Measurements from ENCODE around the gene EFEMP1.

EFEMP1 gene

DNA sequence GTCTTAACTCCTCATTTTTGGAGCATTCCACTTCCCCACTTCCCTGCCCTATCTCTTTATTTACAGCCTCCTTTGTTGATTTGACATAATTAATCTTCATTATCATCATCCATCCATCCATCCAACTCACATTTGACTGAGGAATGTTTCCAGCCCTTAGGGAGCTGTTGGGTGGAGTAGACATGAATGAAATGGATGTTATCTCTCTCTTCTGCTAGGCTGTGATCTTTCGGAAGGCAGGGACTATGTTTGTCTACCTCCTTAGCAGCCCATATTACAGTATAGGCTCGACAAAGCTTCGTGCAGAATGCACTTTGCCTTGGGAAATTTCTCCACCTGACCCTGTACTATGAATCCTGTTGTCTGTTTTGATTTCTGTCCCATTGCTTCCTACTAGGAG, 7.7 kb upstream of the EFEMP1 start:
- DNase-seq: no peak

- DNase-seq: no peak
These were observed 5.9 kb upstream of the EFEMP1 start for GRCh38 chr2:55929476-55929875.

- no peak for DNase-seq
These were observed 3.4 kb upstream of the EFEMP1 start for GRCh38 chr2:55926974-55927373.

- DNase-seq: no peak
These were observed 2.7 kb upstream of the EFEMP1 start for GRCh38 chr2:55926246-55926645.

DNA sequence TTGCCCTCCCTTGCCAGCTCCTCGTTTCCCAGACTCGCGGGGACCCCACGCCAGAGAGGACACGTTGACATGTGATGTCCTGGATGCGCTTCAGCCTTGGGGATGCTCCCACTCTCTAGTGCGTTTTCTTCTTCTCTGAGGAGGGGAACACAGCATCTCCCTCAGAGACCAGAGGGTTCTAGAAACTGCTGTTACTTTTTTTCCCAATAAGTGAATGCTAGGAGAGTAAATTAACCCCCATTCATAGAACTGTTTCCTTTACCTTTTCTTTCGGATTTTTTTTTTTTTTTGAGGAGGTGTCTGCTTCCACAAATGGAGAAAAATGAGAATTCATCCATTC, 370 bp upstream of the EFEMP1 start:
- no peak for DNase-seq

- DNase-seq: no peak
These were observed 1.2 kb downstream of the EFEMP1 start for GRCh38 chr2:55922291-55922907.

GRCh38 chr2:55919574-55919973, 4.0 kb downstream of the EFEMP1 start:
- no peak for DNase-seq

- DNase-seq: no peak
These were observed 4.7 kb downstream of the EFEMP1 start for GRCh38 chr2:55918856-55919255.

GRCh38 chr2:55917713-55918390, 5.7 kb downstream of the EFEMP1 start:
- no peak for DNase-seq

DNA sequence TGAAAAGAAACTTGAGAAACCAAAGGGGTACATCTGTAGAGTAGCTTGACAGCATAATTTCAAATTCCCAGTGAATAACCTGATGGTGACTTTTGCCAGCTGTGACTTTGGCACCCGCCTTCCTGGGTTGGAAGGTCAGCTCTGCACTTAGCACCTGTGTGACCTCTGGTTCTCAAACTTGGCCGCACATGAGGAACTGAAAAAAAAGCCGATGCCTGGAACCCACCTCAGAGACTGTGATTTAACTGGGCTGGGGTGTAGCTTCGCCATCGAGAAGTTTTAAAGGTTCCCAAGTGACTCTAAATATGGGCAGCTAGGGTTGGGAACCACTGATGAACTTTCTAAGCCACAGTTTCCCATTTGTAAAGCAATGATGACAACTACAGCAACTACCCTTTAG, 6.5 kb downstream of the EFEMP1 start:
- DNase-seq: no peak

- DNase-seq: no peak
These were observed 7.0 kb downstream of the EFEMP1 start for GRCh38 chr2:55916473-55917049.

DNA sequence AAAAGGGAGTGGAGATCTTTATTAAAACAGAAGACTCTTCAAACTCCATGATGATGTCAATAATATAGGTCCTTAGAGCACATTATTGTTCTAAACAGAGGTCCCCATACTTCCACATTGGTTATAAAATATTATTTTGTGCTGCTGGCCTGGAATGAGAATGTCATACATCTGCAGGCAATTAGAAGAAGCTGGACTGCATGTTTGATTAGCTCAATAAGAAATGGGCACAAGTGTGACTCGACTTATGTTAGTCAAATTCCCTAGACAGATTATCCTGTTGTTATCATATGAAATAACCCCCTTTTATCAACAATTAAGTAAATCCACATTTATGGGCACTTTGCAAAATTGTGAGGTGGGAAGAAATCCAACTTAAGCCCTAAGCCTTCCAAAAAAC, 8.8 kb downstream of the EFEMP1 start:
- DNase-seq: no peak

GRCh38 chr2:55912926-55913325, 10.7 kb downstream of the EFEMP1 start:
- DNase-seq: no peak

DNA sequence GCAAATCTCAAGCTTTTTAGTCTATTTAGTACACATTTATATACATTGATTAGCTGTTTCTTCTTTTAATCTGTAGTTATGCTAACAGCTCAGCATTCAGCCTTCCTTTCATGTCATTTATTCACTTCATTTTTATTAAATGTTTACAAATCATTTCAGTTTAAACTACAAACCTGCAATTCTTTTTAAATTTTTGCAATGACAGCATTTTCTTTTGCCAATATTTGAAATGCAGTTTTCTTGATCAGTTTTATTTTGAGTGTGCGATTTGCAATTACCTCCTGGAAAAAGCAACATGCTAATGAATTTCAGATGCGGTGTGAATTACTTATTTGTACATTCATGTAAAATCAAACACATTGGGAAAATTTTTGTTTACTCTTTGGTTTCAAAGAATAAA, 13.5 kb downstream of the EFEMP1 start:
- DNase-seq: no peak

GRCh38 chr2:55907686-55908085, 15.9 kb downstream of the EFEMP1 start:
- DNase-seq: no peak

- no peak for DNase-seq
These were observed 16.6 kb downstream of the EFEMP1 start for GRCh38 chr2:55906993-55907392.

DNA sequence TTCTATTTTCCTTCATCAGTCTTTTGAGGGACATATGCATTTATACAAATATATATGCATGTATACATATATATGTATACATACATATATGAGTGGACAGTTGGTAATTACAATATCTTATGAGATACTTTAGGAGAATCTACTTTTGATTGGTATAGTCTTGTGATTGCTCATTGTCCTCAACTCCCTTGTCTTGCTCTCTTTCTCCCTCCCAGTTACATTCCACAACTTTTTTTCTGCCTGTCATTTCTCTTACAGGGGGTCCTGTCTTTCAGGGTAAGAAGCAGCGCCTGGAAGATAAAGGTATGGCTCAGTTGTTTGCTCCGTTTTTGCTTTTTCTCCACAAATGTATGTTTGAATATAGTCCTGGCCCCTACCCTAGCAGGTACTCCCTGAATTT, 19.9 kb downstream of the EFEMP1 start:
- no peak for DNase-seq

DNA sequence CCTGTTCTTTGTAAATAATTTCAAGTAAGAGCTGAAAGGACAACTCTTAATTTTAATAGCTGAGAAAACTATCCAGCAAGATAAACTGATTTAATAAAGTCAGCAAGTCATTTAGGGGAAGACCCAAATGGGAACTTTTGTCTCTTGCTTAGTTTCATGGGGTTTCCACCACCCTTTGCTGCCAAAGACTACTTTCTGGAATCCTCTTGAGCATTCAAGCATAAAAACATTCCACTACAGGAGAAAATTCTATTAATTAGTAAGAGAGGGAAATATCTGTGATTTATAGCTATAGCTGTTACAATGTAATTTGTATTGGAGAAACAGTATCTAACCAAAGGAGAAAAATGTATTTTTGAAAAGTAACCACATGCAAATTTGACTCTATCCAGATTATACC, 20.6 kb downstream of the EFEMP1 start:
- DNase-seq: no peak

DNA sequence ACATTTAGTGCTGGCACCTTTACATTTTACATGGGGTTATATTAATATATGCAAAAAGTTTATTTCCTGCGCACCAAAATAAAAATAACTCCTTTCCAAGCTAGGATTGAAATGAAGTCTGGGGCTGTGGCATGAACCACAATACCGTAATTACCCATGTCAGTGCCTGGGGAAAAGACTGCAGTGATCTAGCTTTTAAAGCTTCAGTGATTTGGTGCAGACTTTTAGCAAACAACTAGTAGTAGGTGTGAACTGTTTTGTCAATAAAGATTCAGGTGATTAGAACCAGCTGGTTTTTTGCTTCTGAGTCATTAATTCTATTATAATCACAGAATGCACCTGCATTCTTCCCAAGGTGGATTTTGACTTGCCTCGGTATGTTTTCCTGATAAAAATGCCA, 21.2 kb downstream of the EFEMP1 start:
- DNase-seq: no peak

GRCh38 chr2:55901941-55902340, 21.6 kb downstream of the EFEMP1 start:
- DNase-seq: no peak

DNA sequence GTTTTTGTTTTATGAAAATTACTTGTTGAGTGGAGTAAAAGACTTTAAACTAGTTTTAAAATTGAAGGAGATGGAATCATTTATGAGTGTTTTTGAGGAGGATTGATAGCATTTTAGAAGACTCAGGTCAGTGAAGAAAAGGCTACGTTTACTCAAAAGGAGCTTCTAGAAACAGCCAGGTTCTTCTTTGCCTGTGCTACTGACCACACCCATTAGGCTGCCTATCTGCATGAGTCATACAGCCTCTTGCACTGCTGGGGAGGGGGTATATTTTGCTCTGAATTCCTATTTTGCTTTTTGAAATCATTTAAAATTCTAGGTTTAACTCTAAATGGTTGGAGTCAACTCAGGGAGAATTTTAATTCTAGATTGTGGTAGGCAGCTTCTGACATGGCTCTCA, 22.3 kb downstream of the EFEMP1 start:
- no peak for DNase-seq

- DNase-seq: no peak
These were observed 23.7 kb downstream of the EFEMP1 start for GRCh38 chr2:55899881-55900280.

DNA sequence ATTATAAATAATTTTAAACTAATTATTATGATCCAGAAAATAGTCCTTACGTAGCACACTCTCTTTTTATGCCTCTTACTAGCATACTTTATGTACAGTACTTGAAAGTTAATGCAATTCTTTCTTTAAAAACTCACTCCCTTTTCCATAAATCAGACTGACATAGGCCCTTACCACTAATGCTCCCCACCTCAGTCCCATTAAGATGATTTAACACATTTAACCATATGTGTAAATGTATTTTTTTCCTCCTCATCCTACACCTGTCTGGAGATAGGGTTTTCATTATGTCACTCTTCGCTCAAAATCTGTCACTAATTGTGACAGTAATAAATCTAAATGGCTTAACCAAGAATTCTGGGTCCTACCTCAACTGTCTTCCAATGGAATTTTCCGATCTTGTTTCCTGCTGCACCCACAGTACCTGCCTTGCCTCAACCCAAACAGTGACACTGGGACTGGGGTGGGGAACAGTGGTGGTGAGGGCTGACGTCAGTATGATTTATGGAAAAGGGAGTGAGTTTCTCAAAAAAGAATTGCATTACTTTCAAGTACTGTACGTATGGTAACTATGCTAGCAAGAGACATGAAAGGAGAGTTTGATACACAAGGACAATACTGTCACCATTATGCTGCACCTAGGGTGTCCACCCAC, 25.1 kb downstream of the EFEMP1 start:
- no peak for DNase-seq

- DNase-seq: no peak
These were observed 26.9 kb downstream of the EFEMP1 start for GRCh38 chr2:55896633-55897032.

Data from stimulated activated CD4-positive, alpha-beta T cell treated with anti-CD3 and anti-CD28 coated beads, Interleukin-15, amount 100 ng/mL, for 24 hours (primary cell).